IMR-90 (cell line): ENCODE data around the gene MYO3B. TPM values are rescaled to one million over a fixed set of nuclear protein-coding genes. Genes with fewer than 3 reads are reported as not detected.

ENCODE experiments used
- ATAC-seq: fragments of 200-7000 bp; cut with Tn5 transposase; 2 replicates; pipeline ENCODE4 v1.9.1; 2020; ENCODE audit warnings: low read depth, mild to moderate bottlenecking, moderate library complexity
- BruUV-seq: library from RNA; stranded (reverse); fragments of 400-500 nt; replicated peaks from 2 replicates; lab custom pipeline; 2021; lab: Mats Ljungman, UMichigan
- CTCF ChIA-PET: fragments of 300-600 bp; formaldehyde crosslinking; extraction: SDS; loops from one replicate; lab custom pipeline; 2021; ENCODE audit warnings: antibody characterized with exemption; lab: Yijun Ruan, JAX
- POLR2A ChIA-PET: fragments of 300-600 bp; sonication (Branson Sonifier 250); formaldehyde crosslinking; loops from one replicate; lab custom pipeline; 2022; ENCODE audit warnings: antibody characterized with exemption; ENCODE audit not compliant: unreplicated experiment; lab: Charles Lee
- DNase-seq: peaks from one replicate; pipeline ENCODE4 v3.0.0; 2013
- H2AFZ ChIP-seq: replicated peaks from 2 replicates; pipeline ENCODE3; 2013; ENCODE audit warnings: low read length, mild to moderate bottlenecking; ENCODE audit not compliant: poor library complexity
- H2AK5ac ChIP-seq: 2 replicates; pipeline ENCODE4 v1.6.1; 2013; ENCODE audit warnings: low read depth, low read length, inconsistent platforms
- H2AK9ac ChIP-seq: replicated peaks from 2 replicates; pipeline ENCODE3; 2013; ENCODE audit warnings: mild to moderate bottlenecking, low read depth, low read length, moderate library complexity; ENCODE audit not compliant: poor library complexity
- H2BK120ac ChIP-seq: 2 replicates; pipeline ENCODE4 v1.6.1; 2013; ENCODE audit warnings: low read depth, low read length, inconsistent platforms
- H2BK15ac ChIP-seq: 3 replicates; pipeline ENCODE4 v1.6.1; 2013; ENCODE audit warnings: low read depth, low read length, inconsistent platforms
- H2BK20ac ChIP-seq: 2 replicates; pipeline ENCODE4 v1.6.1; 2013; ENCODE audit warnings: low read depth, mild to moderate bottlenecking, inconsistent platforms, low read length, moderate library complexity
- H2BK5ac ChIP-seq: 2 replicates; pipeline ENCODE4 v1.6.1; 2013; ENCODE audit warnings: mild to moderate bottlenecking, low read depth, low read length, inconsistent platforms; ENCODE audit not compliant: poor library complexity, severe bottlenecking
- H3K14ac ChIP-seq: replicated peaks from 2 replicates; pipeline ENCODE4 v1.6.1; 2013; ENCODE audit warnings: low read depth, low read length, inconsistent platforms
- H3K18ac ChIP-seq: 2 replicates; pipeline ENCODE4 v1.6.1; 2013; ENCODE audit warnings: low read depth, low read length, control low read depth
- H3K23ac ChIP-seq: 2 replicates; pipeline ENCODE4 v1.6.1; 2013; ENCODE audit warnings: low read depth, low read length, inconsistent platforms
- H3K27ac ChIP-seq: 2 replicates; pipeline ENCODE4 v1.5.1; 2013; ENCODE audit warnings: mild to moderate bottlenecking, control low read depth, low read length; ENCODE audit not compliant: insufficient read depth
- H3K27me3 ChIP-seq: 2 replicates; pipeline ENCODE4 v1.6.1; 2013; ENCODE audit warnings: low read length; ENCODE audit not compliant: control insufficient read depth, insufficient read depth
- H3K36me3 ChIP-seq: 2 replicates; pipeline ENCODE4 v1.6.1; 2013; ENCODE audit warnings: low read length, mixed read lengths; ENCODE audit not compliant: control insufficient read depth, insufficient read depth
- H3K4ac ChIP-seq: 2 replicates; pipeline ENCODE4 v1.6.1; 2013; ENCODE audit warnings: low read depth, low read length, inconsistent platforms
- H3K4me1 ChIP-seq: 2 replicates; pipeline ENCODE4 v1.6.1; 2013; ENCODE audit warnings: low read length, mixed read lengths; ENCODE audit not compliant: control insufficient read depth, insufficient read depth
- H3K4me2 ChIP-seq: 2 replicates; pipeline ENCODE4 v1.6.1; 2013; ENCODE audit warnings: low read depth, mild to moderate bottlenecking, control low read depth, low read length, moderate library complexity
- H3K4me3 ChIP-seq: 2 replicates; pipeline ENCODE4 v1.5.1; 2013; ENCODE audit warnings: low read depth, mild to moderate bottlenecking, control low read depth, low read length, moderate library complexity; ENCODE audit not compliant: insufficient read depth
- H3K56ac ChIP-seq: 2 replicates; pipeline ENCODE4 v1.6.1; 2013; ENCODE audit warnings: low read length, inconsistent platforms; ENCODE audit not compliant: insufficient read depth; ENCODE audit errors: extremely low read depth
- H3K79me1 ChIP-seq, 2 experiments: 2 replicates each; pipeline ENCODE4 v1.6.1; 2013; ENCODE audit warnings: low read length in 2 of 2, inconsistent platforms in 1 of 2, low read depth in 1 of 2
- H3K9ac ChIP-seq: 2 replicates; pipeline ENCODE4 v1.6.1; 2013; ENCODE audit warnings: low read depth, low read length, control low read depth
- H3K9me1 ChIP-seq: 2 replicates; pipeline ENCODE4 v1.6.1; 2013; ENCODE audit warnings: low read length, inconsistent platforms; ENCODE audit not compliant: insufficient read depth
- H3K9me3 ChIP-seq: 2 replicates; pipeline ENCODE4 v1.6.1; 2013; ENCODE audit warnings: low read length; ENCODE audit not compliant: control insufficient read depth, insufficient read depth
- H4K20me1 ChIP-seq: 2 replicates; pipeline ENCODE4 v1.6.1; 2013; ENCODE audit warnings: low read length, inconsistent platforms; ENCODE audit not compliant: insufficient read depth
- H4K5ac ChIP-seq: 2 replicates; pipeline ENCODE4 v1.6.1; 2013; ENCODE audit warnings: mild to moderate bottlenecking, low read depth, low read length, control low read depth
- H4K8ac ChIP-seq, 2 experiments: 2 replicates each; pipeline ENCODE4 v1.6.1; 2013; ENCODE audit warnings: low read depth in 2 of 2, low read length in 2 of 2, control low read depth in 1 of 2, inconsistent platforms in 1 of 2
- H4K91ac ChIP-seq: 2 replicates; pipeline ENCODE4 v1.6.1; 2013; ENCODE audit warnings: low read depth, low read length, inconsistent platforms; ENCODE audit not compliant: insufficient read depth
- CEBPB ChIP-seq: IDR thresholded peaks from 2 replicates; pipeline ENCODE4 v1.6.1; 2012; ENCODE audit warnings: low read depth, low read length, improper control_type of control experiment
- SMC3 ChIP-seq: fragments of 150-350 bp; IDR thresholded peaks from 2 replicates; pipeline ENCODE4 v1.6.1; 2016; ENCODE audit warnings: low read depth, mild to moderate bottlenecking, antibody characterized with exemption, low read length, moderate library complexity
- WGBS, 2 experiments: methylation state at CpG; one replicate each; pipeline versions ENCODE4 v1.1.5 to v1.1.7; 2013; ENCODE audit warnings: missing lambda C conversion rate in 2 of 2; ENCODE audit not compliant: insufficient read length in 1 of 2; ENCODE audit errors: extremely low coverage in 2 of 2; 5-methylcytosine and 5-hydroxymethylcytosine counted together
- dilution Hi-C: fragments of 300-500 bp; cut with HindIII; formaldehyde crosslinking; loops from one replicate; pipeline ENCODE4 v1.14.3; 2018; ENCODE audit warnings: low sequenced_read_pairs; ENCODE audit not compliant: unreplicated experiment
- in situ Hi-C: fragments of 300-500 bp; cut with MboI; formaldehyde crosslinking; loops from 3 replicates; pipeline ENCODE4 v1.14.3; 2019; ENCODE audit warnings: low sequenced_read_pairs, inconsistent platforms, mixed read lengths
- intact Hi-C: fragments of 100-400 bp; cut with micrococcal nuclease; formaldehyde crosslinking; loops from 2 replicates; pipeline ENCODE4 v1.10.0; 2022
- polyA plus RNA-seq, 3 experiments: library from polyadenylated mRNA; depleted of rRNA; stranded (reverse); fragments of >200 nt; gene quantifications; 2 replicates each; pipeline ENCODE4 v1.2.3, GENCODE V29; 2012; ENCODE audit warnings: low replicate concordance in 1 of 3
- total RNA-seq: library from RNA; depleted of rRNA; stranded (reverse); fragments of >200 nt; gene quantifications from 2 replicates; pipeline ENCODE4 v1.2.3, GENCODE V29; 2012
- TF ChIP-seq, protein P1 (sequence below): conservative IDR thresholded peaks from 2 replicates; pipeline ENCODE4 v1.5.1; 2012; ENCODE audit warnings: mild to moderate bottlenecking, low read depth, low read length, improper control_type of control experiment

MYO3B gene
- total and polyA plus RNA-seq, 2 of the 4 experiments (the other 2 are of a cell fraction): 0.02 TPM; not detected in 1

DNA sequence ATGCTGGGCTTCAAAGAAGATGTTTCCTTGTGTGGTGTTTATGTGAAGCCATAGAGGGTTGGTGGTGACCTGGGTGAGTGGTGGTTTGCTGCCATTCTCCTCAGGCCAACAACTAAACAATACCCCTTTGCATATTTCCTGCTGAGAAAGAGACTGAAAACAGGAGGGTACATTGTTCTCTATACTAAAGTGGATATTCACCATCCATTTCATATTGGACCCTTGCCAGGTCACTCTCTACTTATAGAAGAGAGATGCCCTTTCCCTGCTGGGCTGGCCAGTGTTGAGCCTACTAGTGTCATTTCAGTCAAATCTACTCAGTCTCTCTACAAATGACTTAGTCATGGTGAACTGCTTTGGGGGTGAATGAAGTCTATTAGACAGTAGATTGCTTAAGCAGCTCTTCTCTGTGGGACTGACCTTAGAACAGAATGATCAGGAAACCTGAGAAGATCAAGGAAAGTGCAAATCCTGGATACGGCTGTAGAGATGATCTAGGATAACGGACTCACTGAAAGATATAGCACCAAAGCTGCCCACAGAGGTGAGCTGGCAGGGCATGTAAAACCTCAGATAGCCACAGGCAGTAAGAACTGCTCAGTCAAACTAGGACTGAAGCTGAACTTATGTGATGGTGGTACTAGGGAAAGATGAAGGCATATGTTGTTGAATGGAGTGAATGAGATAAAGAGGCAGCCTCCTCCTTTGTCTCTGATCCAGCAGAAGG lies 154.9 kb downstream of the MYO3B start:
- Histone ChIP-seq H2AFZ (no peak overlapping the region), H3K27me3 (no peaks in the 10 kb centered on the region), H3K14ac (no peak overlapping the region), H2AK5ac (no peak overlapping the region), H4K8ac (no peak overlapping the region), H3K4ac (no peak overlapping the region), H3K4me1 (no peaks in the 10 kb centered on the region), H3K36me3 (no peaks in the 10 kb centered on the region), H2BK20ac (no peak overlapping the region), H2AK9ac (no peak overlapping the region), H2BK15ac (no peak overlapping the region), H3K9me3 (no peaks in the 10 kb centered on the region), H3K27ac (no peak overlapping the region), H4K5ac (no peak overlapping the region), H4K91ac (no peak overlapping the region), H2BK120ac (no peak overlapping the region), H3K23ac (no peak overlapping the region), H3K18ac (no peak overlapping the region), H3K9me1 (no peaks in the 10 kb centered on the region), H3K4me3 (no peak overlapping the region), H2BK5ac (no peak overlapping the region), H3K79me1 (no peaks in the 10 kb centered on the region), H3K9ac (no peak overlapping the region), H4K20me1 (no peaks in the 10 kb centered on the region), H3K4me2 (no peak overlapping the region), H3K56ac (no peak overlapping the region)
- ATAC-seq: no peak
- intact Hi-C loops: no loop called here
- POLR2A ChIA-PET: no interaction called here
- dilution Hi-C loops: no loop called here
- TF ChIP-seq CEBPB (no peak), SMC3 (no peak)
- TF ChIP-seq, protein P1, sequence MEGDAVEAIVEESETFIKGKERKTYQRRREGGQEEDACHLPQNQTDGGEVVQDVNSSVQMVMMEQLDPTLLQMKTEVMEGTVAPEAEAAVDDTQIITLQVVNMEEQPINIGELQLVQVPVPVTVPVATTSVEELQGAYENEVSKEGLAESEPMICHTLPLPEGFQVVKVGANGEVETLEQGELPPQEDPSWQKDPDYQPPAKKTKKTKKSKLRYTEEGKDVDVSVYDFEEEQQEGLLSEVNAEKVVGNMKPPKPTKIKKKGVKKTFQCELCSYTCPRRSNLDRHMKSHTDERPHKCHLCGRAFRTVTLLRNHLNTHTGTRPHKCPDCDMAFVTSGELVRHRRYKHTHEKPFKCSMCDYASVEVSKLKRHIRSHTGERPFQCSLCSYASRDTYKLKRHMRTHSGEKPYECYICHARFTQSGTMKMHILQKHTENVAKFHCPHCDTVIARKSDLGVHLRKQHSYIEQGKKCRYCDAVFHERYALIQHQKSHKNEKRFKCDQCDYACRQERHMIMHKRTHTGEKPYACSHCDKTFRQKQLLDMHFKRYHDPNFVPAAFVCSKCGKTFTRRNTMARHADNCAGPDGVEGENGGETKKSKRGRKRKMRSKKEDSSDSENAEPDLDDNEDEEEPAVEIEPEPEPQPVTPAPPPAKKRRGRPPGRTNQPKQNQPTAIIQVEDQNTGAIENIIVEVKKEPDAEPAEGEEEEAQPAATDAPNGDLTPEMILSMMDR: no peak
- WGBS, 2 experiments: 52% methylated on average over 2 of the region's 2 CpGs; no CpG with 5 or more reads in 1 of the 2 experiments
- no peak for DNase-seq
- no TSS peak for BruUV-seq
- in situ Hi-C loops: no loop called here
- CTCF ChIA-PET: interaction anchor here (0.6 kb wide), 1 partner anchor 8 kb away, joined by 4 read pairs; no protein-coding TSS in a partner anchor
